ENCODE measurements around the gene CLPTM1. TPM values are rescaled to one million over a fixed set of nuclear protein-coding genes. Genes with fewer than 3 reads are reported as not detected.

The CLPTM1 gene
- total RNA-seq, 1 donor from 2014 or later, result 39.6 TPM

GRCh38 chr19:45032421-45032820 is 77.2 kb downstream of the CLPTM1 start:
- TF ChIP-seq, protein P1, sequence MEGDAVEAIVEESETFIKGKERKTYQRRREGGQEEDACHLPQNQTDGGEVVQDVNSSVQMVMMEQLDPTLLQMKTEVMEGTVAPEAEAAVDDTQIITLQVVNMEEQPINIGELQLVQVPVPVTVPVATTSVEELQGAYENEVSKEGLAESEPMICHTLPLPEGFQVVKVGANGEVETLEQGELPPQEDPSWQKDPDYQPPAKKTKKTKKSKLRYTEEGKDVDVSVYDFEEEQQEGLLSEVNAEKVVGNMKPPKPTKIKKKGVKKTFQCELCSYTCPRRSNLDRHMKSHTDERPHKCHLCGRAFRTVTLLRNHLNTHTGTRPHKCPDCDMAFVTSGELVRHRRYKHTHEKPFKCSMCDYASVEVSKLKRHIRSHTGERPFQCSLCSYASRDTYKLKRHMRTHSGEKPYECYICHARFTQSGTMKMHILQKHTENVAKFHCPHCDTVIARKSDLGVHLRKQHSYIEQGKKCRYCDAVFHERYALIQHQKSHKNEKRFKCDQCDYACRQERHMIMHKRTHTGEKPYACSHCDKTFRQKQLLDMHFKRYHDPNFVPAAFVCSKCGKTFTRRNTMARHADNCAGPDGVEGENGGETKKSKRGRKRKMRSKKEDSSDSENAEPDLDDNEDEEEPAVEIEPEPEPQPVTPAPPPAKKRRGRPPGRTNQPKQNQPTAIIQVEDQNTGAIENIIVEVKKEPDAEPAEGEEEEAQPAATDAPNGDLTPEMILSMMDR (conservative IDR thresholded peaks at IDR 0.05; ENCODE audit: low read depth, low read length), result no peak
- no peak overlapping the region for H3K4me3 ChIP-seq (ENCODE audit: low read depth, low read length)
- no peak for DNase-seq (ENCODE audit: low read depth)

- H3K4me3 ChIP-seq (ENCODE audit: low read depth, low read length), result no peak overlapping the region
- TF ChIP-seq, protein P1 (conservative IDR thresholded peaks at IDR 0.05; ENCODE audit: low read depth, low read length), result no peak
- DNase-seq (ENCODE audit: low read depth), result no peak
Measured at GRCh38 chr19:45035755-45036154, 80.6 kb downstream of the CLPTM1 start.

GRCh38 chr19:45037393-45038169 is 82.4 kb downstream of the CLPTM1 start:
- TF ChIP-seq, protein P1 (conservative IDR thresholded peaks at IDR 0.05; ENCODE audit: low read depth, low read length), result no peak
- no peak overlapping the region for H3K4me3 ChIP-seq (ENCODE audit: low read depth, low read length)
- no peak for DNase-seq (ENCODE audit: low read depth)

DNA sequence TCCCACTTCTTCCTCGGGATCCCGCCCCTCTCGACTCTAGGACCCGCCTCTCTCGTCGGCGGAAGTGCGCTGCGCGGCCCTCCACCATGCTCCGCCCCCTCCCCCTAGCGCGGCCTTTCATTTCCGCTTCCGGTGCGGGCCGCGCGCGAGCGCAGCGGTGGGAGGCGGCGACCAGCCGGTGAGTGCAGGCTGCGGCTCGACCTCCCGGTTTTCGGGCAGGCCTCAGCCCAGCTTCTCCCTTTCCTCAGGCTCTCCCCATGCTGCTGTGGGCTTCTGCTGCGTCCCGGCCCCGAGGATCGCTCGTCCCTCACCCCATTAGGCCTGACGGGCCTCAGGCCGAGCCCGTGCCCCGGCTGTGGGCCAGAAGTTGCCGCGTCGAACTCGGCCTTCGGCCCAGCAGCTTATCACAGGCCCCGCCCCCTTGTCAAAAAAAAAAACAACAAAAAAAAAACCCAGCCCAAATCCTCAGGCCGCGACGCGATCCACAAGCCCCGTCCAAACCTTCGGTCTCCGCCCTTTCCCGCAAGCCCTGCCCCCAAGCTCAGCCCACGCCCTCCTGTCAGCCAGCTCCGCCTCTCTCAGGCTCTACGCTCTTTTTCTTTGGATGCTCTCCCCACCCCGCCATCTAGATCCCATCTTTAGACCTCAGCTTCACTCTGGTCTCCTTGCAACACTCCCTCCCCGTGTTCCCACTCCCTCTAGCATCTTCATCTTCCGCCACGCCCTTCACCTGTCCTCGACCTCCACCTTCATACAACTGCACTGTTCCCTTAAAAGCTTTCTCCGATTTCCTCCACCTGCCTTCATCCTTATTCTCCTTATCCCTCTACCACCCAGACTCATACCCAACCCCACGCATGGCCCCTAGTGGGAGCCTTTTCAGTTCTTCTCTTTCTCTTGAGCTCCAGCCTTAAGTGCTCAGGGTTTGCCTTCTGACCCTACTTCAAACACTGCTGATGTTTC is 84.0 kb downstream of the CLPTM1 start, which contains the start of gene CLASRP:
CLASRP (plus strand) TSS at position 115 of the 963 bp plus-strand sequence. CDS start 1,168 bp downstream, outside the sequence.
- H3K4me3 ChIP-seq (ENCODE audit: low read depth, low read length), result peak within 1 kb of the TSS; percentile 80
- TF ChIP-seq, protein P1 (conservative IDR thresholded peaks at IDR 0.05; ENCODE audit: low read depth, low read length), result no peak
- DNase-seq (ENCODE audit: low read depth), result no peak

DNA sequence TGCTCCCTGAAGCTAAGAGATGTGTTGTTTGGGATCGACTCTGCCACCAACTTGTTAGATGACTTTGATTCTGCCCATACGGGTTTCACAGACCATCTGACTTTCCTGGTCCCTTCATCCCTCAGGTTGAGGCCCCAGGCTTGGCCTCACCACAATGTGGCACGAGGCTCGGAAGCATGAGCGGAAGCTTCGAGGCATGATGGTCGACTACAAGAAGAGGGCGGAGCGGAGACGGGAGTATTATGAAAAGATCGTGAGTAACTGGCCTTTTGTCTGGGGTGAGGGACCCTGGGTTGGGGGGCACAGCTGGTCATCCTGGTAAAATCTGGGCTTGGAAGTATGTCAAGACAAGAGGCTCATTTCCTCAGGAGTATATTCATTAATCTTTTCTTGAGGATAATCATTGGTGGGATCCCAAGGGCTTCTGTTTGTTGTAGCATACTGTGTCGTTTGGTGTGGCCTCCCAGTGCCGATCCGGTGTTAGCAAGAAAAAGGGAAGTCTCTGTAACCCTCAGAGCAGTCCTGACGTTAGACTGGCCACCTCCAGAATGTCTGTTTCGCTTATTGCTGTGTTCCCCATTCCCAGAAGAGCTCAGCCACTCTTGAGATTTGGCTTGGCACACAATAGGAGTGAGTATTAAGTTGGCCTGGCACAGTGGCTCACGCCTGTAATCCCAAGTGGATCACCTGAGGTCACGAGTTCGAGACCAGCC is 85.0 kb downstream of the CLPTM1 start:
- TF ChIP-seq, protein P1 (conservative IDR thresholded peaks at IDR 0.05; ENCODE audit: low read depth, low read length), result no peak
- DNase-seq (ENCODE audit: low read depth), result no peak
- peak overlapping the region; percentile 80 for H3K4me3 ChIP-seq (ENCODE audit: low read depth, low read length)

- TF ChIP-seq, protein P1 (conservative IDR thresholded peaks at IDR 0.05; ENCODE audit: low read depth, low read length), result no peak
- DNase-seq (ENCODE audit: low read depth), result no peak
- no peak overlapping the region for H3K4me3 ChIP-seq (ENCODE audit: low read depth, low read length)
Measured at GRCh38 chr19:45041125-45041524, 85.9 kb downstream of the CLPTM1 start.
